HUES64 (cell line): ENCODE results near the gene CROT. TPM values are rescaled to one million over a fixed set of nuclear protein-coding genes. Genes with fewer than 3 reads are reported as not detected.
"Not testable (repeated sequence)": the region's sequence is repeated elsewhere in the genome, so short reads cannot be mapped to it uniquely, and the experiment has no call there.

Experiments
- H3K27ac ChIP-seq: 2 replicates; pipeline ENCODE4 v1.7.0; 2013; ENCODE audit warnings: low read depth, low read length, inconsistent platforms
- H3K27me3 ChIP-seq: 2 replicates; pipeline ENCODE4 v1.6.1; 2013; ENCODE audit warnings: mild to moderate bottlenecking, low read length; ENCODE audit not compliant: insufficient read depth
- H3K36me3 ChIP-seq: 2 replicates; pipeline ENCODE4 v1.6.1; 2013; ENCODE audit warnings: mild to moderate bottlenecking, low read length; ENCODE audit not compliant: insufficient read depth
- H3K4me1 ChIP-seq: 2 replicates; pipeline ENCODE4 v1.6.1; 2013; ENCODE audit warnings: mild to moderate bottlenecking, low read length, moderate library complexity; ENCODE audit not compliant: insufficient read depth
- H3K4me3 ChIP-seq: 2 replicates; pipeline ENCODE4 v1.5.1; 2013; ENCODE audit warnings: mild to moderate bottlenecking, low read length, moderate library complexity
- H3K9ac ChIP-seq: 2 replicates; pipeline ENCODE4 v1.6.1; 2013; ENCODE audit warnings: mild to moderate bottlenecking, low read depth, low read length
- H3K9me3 ChIP-seq: 2 replicates; pipeline ENCODE4 v1.6.1; 2013; ENCODE audit warnings: low read depth, low read length; ENCODE audit not compliant: insufficient read depth
- WGBS: fragments of 150-250, 120-280 bp; methylation state at CpG from one replicate; pipeline ENCODE4 v1.1.7; 2013; ENCODE audit warnings: missing lambda C conversion rate; 5-methylcytosine and 5-hydroxymethylcytosine counted together
- polyA plus RNA-seq, 2 experiments: library from polyadenylated mRNA; stranded (reverse); fragments of 50-300 nt; gene quantifications; one replicate each; pipeline ENCODE4 v1.2.3, GENCODE V29; 2013

The CROT gene, protein sequence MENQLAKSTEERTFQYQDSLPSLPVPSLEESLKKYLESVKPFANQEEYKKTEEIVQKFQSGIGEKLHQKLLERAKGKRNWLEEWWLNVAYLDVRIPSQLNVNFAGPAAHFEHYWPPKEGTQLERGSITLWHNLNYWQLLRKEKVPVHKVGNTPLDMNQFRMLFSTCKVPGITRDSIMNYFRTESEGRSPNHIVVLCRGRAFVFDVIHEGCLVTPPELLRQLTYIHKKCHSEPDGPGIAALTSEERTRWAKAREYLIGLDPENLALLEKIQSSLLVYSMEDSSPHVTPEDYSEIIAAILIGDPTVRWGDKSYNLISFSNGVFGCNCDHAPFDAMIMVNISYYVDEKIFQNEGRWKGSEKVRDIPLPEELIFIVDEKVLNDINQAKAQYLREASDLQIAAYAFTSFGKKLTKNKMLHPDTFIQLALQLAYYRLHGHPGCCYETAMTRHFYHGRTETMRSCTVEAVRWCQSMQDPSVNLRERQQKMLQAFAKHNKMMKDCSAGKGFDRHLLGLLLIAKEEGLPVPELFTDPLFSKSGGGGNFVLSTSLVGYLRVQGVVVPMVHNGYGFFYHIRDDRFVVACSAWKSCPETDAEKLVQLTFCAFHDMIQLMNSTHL
- 4.7 TPM for polyA plus RNA-seq (2013, experiment 1 of 2)
- polyA plus RNA-seq (2013, experiment 2 of 2) = 5.7 TPM

DNA sequence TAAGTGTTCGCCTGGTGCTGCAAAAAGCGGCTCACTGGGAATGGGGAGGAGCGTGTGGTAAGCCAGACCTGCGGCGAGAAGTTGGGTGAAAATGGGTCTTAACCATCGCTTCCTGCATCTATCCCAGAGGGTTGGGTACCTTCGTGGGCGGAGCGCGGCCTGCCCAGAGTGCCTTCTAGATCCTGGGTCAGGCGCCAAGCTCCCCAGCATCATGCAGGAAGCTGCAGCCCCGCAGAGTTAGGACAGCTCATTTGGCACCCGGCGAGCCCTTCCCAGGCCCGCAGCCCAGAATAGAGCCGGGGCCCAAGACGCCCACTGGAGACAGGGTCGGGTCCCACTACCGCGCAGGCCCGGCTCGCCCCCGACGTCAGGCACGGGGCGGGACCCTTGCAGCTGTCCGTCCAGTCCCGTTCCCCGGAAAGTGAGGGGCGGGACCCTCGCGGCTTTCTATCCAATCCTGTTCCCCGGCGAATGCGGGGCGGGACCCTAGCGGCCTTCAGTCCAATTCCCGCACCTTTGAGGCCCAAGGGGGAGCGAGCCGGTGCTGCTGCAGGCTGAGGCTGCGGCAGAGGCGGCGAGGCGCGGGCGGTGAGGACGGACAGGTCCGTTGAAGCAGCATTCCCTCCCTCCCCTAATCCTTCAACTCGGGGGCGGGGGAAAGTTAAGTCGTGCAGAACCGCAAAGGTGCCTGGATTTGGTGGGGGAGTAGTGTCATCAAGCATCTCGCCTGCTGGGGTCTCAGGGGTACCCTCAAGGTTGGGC is at the start of gene CROT:
CROT (plus strand) TSS at position 499 of the 762 bp plus-strand sequence. CDS start 3,405 bp downstream, outside the sequence.
- H3K9ac ChIP-seq = peak within 1 kb of the TSS; percentile 54
- peaks cover 21% of the 10 kb centered on the region for H3K36me3 ChIP-seq
- WGBS = under 1% methylated on average over 53 of the region's 53 CpGs
- H3K9me3 ChIP-seq = peaks cover 5% of the 10 kb centered on the region; the same call in 1 of the 2 replicates
- H3K27me3 ChIP-seq = 0 out of 2 replicates have a peak, but pooled peaks cover 4% of the 10 kb centered on the region
- H3K27ac ChIP-seq = no peak within 1 kb of the TSS
- peaks cover 22% of the 10 kb centered on the region for H3K4me1 ChIP-seq
- peak within 1 kb of the TSS; percentile 87 for H3K4me3 ChIP-seq

DNA sequence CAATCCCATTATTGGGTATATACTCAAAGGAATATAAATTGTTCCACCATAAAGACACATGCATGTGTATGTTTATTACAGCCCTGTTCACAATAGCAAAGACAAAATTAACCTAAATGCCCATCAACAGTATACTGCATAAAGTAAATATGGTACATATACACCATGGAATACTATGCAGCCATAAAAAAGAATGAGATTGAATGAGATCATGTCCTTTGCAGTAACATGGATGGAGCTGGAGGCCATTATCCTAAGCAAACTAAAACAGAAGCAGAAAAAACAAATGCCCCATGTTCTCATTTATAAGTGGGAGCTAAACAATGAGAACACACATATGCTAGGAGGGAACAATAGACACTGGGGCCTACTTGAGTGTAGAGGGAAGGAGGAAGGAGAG is 44.7 kb upstream of the CROT start:
- no peaks in the 10 kb centered on the region for H3K36me3 ChIP-seq
- H3K9me3 ChIP-seq = no peaks in the 10 kb centered on the region; the same call in 1 of the 2 replicates
- peaks cover 8% of the 10 kb centered on the region; the same call in 1 of the 2 replicates for H3K4me1 ChIP-seq
- no peaks in the 10 kb centered on the region for H3K27me3 ChIP-seq
- H3K27ac ChIP-seq = no peak overlapping the region
- H3K4me3 ChIP-seq = no peak overlapping the region
- H3K9ac ChIP-seq = no peak overlapping the region

DNA sequence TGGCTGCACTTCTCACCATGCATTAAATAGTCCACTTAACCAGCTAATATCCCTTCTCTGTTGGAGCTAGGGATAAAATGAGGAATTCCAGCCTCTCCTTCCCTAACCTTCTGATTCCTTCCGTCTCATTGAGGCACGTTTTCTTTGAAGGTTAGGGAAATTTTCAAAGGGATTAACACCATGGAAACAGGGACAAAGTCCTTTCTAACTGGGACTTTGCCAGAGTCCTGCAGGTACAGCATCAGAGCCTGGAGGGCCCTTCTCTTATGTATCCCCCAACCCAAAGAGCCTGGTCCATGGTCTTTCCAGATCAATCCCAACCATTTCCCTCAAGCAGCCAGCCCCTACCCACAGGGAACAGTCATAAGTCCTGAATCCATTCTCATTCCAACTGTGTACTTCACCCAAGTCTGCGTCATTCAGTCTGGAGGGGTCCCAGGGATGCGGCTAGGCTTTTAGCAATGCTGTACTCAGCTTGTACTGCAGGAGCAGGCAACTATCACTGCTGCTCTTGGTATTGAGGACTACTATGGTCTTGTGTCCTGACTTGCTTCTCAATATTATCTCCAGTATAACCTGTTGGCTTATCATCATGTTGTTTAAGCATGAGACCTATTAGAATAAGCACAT is 34.6 kb upstream of the CROT start:
- 87% methylated on average over 3 of the region's 4 CpGs for WGBS
- H3K27me3 ChIP-seq = no peaks in the 10 kb centered on the region
- no peaks in the 10 kb centered on the region for H3K4me1 ChIP-seq
- no peak overlapping the region; the same call in 1 of the 2 replicates for H3K9ac ChIP-seq
- H3K9me3 ChIP-seq = no peaks in the 10 kb centered on the region
- no peak overlapping the region for H3K27ac ChIP-seq
- no peaks in the 10 kb centered on the region for H3K36me3 ChIP-seq
- H3K4me3 ChIP-seq = no peak overlapping the region

DNA sequence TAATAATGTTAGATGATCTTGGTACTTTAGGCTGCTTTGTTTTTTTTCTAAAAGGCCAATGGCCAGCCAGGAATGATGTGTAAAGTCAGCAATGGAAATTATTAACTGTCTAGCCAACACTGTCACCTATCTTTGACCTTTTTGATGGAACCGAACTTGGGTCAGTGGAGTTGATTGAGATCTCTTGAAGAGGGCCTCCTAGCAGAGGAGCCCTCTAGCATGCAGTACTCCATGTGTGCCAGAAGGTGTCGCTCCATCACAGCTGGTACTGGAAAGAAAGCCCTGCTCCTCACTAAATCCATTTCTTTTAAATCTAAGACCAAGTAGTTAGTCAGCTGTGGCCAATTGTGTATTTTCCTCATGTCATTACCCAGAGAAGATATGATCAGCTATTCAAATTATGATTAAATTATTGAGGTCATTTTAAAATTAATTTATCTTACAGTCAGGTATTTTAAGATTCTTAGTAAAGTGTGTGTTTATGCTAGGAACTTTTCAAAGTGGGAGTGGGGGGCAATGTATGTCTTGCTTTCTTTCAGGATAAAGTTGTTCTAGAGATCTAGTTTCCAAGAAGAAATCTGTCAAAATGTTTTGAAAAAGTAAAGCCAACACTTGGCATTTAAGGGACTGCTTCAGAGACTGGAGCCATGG is 33.1 kb upstream of the CROT start:
- Histone ChIP-seq H3K9ac (no peak overlapping the region), H3K4me1 (peaks cover 5% of the 10 kb centered on the region; the same call in 1 of the 2 replicates), H3K4me3 (no peak overlapping the region), H3K36me3 (no peaks in the 10 kb centered on the region), H3K27ac (no peak overlapping the region), H3K27me3 (no peaks in the 10 kb centered on the region), H3K9me3 (no peaks in the 10 kb centered on the region)
- 36% methylated on average over 2 of the region's 2 CpGs for WGBS

DNA sequence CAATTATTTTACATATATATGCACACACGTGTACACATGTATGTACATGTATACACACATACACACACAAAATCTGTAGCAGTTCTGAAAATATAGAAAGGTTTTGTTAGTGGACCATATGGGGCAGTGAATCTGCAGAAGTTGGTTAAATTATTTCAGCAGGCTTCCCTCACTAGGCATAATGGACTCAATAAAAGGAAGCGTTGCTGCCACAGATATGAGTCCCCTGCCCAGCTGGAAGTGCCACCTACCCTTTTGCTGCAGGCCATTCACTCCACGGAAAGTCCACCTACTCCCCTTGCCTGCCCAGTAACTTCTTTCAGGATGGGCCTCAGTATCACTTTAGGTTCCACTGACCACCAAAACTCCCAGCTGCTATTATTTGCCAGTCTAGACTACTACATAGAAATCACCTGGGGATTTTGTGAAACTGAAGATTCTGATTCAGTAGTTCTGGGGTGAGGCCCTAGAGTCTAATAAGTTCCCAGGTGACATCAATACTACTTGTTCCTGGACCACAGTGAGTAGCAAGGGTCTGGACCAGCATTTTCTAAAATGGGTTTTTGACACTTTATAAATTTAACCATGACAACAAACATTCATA is 29.3 kb upstream of the CROT start:
- no peak overlapping the region for H3K9ac ChIP-seq
- no peaks in the 10 kb centered on the region for H3K27me3 ChIP-seq
- no peaks in the 10 kb centered on the region for H3K36me3 ChIP-seq
- H3K4me3 ChIP-seq = no peak overlapping the region
- H3K4me1 ChIP-seq = peaks cover 5% of the 10 kb centered on the region; the same call in 1 of the 2 replicates
- H3K9me3 ChIP-seq = no peaks in the 10 kb centered on the region
- 94% methylated on average over 2 of the region's 3 CpGs for WGBS
- H3K27ac ChIP-seq = no peak overlapping the region

DNA sequence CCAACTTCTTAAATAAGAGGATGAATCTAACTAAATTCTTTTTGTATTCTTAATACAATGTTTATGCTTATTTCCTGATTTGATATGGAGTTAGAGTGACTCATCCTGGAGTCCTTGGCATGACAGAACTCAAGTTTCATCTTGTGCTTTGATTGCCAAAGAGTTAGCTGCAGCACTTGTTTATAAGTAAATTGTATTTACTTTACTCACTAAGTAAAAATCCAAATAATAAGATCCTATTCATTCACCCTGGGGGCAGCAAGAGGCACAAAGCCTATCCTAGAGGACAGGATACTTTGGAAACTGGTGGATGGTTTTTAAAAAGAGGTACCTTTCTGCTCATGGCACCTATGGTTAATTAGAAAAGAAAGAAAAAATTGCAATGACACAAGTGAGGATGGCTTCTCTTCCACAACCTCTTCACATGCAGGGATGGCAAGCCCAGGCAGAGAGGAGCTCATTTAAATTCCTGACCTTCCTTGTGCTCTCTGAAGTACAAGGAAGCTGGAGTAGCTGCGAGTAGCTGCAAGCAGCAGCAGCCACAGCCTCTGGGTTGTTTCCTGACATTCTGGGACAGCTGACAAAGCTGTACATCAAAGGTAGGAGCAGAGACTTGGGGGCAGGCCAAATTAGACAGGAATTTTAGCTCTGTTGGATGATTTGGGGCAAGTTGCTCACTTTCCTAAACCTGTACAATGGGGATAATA is 28.5 kb upstream of the CROT start:
- Histone ChIP-seq H3K27ac (no peak overlapping the region), H3K9me3 (no peaks in the 10 kb centered on the region), H3K36me3 (no peaks in the 10 kb centered on the region), H3K4me3 (no peak overlapping the region), H3K27me3 (no peaks in the 10 kb centered on the region), H3K9ac (no peak overlapping the region), H3K4me1 (peaks cover 5% of the 10 kb centered on the region; the same call in 1 of the 2 replicates)
- WGBS = 68% methylated on average over 1 of the region's 1 CpG

DNA sequence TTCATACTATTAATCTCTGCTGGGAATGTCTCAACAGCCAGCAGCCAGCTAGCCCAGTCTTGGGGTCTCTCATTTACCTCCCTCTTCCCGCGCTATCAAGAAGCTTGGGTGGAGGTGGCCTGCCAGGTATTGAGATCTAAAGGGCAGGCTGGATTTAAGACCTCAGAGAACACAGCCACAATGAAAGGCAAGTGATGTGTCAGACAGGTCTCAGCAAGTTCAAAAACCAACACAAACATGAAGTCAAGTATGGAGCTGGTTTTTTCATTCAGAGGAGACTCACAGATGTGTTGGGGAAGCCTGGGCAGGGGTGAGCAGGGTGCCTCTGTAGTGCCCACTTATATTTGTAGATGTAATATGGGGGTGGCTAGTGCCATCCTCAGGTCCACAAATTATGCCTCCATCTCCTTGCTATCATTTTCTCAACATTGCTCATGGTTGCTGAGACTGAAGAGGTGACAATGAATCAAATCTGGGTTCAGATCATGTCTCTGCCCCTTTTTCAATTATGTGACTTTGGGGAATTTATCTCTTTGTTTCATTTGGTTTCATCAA is 27.7 kb upstream of the CROT start:
- Histone ChIP-seq H3K4me3 (no peak overlapping the region), H3K27ac (no peak overlapping the region), H3K4me1 (peaks cover 5% of the 10 kb centered on the region; the same call in 1 of the 2 replicates), H3K27me3 (no peaks in the 10 kb centered on the region), H3K36me3 (no peaks in the 10 kb centered on the region), H3K9ac (no peak overlapping the region), H3K9me3 (peaks cover 4% of the 10 kb centered on the region; the same call in 1 of the 2 replicates)
- 90% methylated on average over 2 of the region's 2 CpGs for WGBS

DNA sequence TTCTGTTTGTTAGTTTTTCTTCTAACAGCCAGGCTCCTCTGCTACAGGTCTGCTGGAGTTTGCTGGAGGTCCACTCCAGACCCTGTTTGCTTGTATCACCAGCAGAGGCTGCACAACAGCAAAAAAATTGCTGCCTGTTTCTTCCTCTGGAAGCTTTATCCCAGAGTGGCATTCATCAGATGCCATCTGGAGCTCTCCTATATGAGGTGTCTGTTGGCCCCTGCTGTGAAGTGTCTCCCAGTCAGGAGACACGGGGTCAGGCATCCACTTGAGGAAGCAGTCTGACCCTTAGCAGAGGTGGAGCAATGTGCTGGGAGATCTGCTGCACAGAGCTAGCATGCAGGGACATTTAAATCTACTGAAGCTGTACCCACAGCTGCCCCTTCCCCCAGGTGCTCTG is 26.7 kb upstream of the CROT start:
- no peak overlapping the region for H3K9ac ChIP-seq
- no peaks in the 10 kb centered on the region for H3K36me3 ChIP-seq
- H3K27ac ChIP-seq = no peak overlapping the region
- no peak overlapping the region for H3K4me3 ChIP-seq
- peaks cover 14% of the 10 kb centered on the region; the same call in 1 of the 2 replicates for H3K9me3 ChIP-seq
- H3K4me1 ChIP-seq = peaks cover 5% of the 10 kb centered on the region; the same call in 1 of the 2 replicates
- WGBS = 63% methylated on average over 1 of the region's 1 CpG
- no peaks in the 10 kb centered on the region for H3K27me3 ChIP-seq

DNA sequence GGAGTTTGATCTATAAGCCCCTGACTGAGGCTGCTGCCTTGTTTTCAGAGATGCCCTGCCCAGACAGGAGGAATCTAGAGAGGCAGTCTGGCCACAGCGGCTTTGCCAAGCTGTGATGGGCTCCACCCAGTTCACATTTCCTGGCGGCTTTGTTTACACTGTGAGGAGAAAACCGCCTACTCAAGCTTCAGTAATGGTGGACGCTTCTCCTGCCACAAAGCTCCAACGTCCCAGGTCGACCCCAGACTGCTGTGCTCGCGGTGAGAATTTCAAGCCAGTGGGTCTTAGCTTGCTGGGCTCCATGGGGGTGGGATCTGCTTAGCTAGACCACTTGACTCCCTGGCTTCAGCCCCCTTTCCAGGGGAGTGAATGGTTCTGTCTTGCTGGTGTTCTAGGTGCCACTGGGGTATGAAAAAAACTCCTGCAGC is 26.3 kb upstream of the CROT start:
- not testable (repeated sequence) for H3K9ac ChIP-seq, H3K27me3 ChIP-seq, H3K4me1 ChIP-seq, H3K4me3 ChIP-seq, H3K36me3 ChIP-seq, H3K27ac ChIP-seq
- 90% methylated on average over 8 of the region's 8 CpGs for WGBS
- peaks cover 15% of the 10 kb centered on the region; the same call in 1 of the 2 replicates for H3K9me3 ChIP-seq
